Measurements from ENCODE around the gene NINJ1. TPM values are rescaled to one million over a fixed set of nuclear protein-coding genes. Genes with fewer than 3 reads are reported as not detected.
"Not testable (repeated sequence)": the region's sequence is repeated elsewhere in the genome, so short reads cannot be mapped to it uniquely, and the experiment has no call there.

Gene NINJ1
- total RNA-seq, 1 donor from 2014 or later: 46.6 TPM

GRCh38 chr9:93148721-93149120 is 14.7 kb upstream of the NINJ1 start:
- no peaks in the 10 kb centered on the region for H3K36me3 ChIP-seq
- ATAC-seq: no peak

GRCh38 chr9:93147632-93148031 is 13.6 kb upstream of the NINJ1 start:
- no peak for TF ChIP-seq CTCF (IDR thresholded peaks at IDR 0.05)
- no peak for DNase-seq
- ATAC-seq: no peak
- peaks cover 7% of the 10 kb centered on the region for H3K4me1 ChIP-seq
- intact Hi-C loops (cut with DNase I): no loop called here
- no peak overlapping the region for H3K27ac ChIP-seq
- H3K9me3 ChIP-seq: no peaks in the 10 kb centered on the region
- no peaks in the 10 kb centered on the region for H3K27me3 ChIP-seq (ENCODE audit: low read depth)
- no peaks in the 10 kb centered on the region for H3K36me3 ChIP-seq
- no peak overlapping the region for H3K4me3 ChIP-seq

More at GRCh38 chr9:93148721-93149120, 14.7 kb upstream of the NINJ1 start:
- no peaks in the 10 kb centered on the region for H3K9me3 ChIP-seq
- H3K27me3 ChIP-seq (ENCODE audit: low read depth): no peaks in the 10 kb centered on the region
- no peak for TF ChIP-seq CTCF (IDR thresholded peaks at IDR 0.05)
- DNase-seq: no peak
- intact Hi-C loops (cut with DNase I): no loop called here
- peaks cover 7% of the 10 kb centered on the region for H3K4me1 ChIP-seq
- no peak overlapping the region for H3K4me3 ChIP-seq
- no peak overlapping the region for H3K27ac ChIP-seq

GRCh38 chr9:93146696-93147095 is 12.6 kb upstream of the NINJ1 start:
- H3K4me3 ChIP-seq; H3K4me1 ChIP-seq; intact Hi-C loops (cut with DNase I); H3K27ac ChIP-seq; H3K36me3 ChIP-seq; H3K27me3 ChIP-seq (ENCODE audit: low read depth); H3K9me3 ChIP-seq; ATAC-seq; DNase-seq: not testable (repeated sequence)

- Histone ChIP-seq H3K4me3 (no peak overlapping the region), H3K27ac (no peak overlapping the region), H3K27me3 (ENCODE audit: low read depth) (no peaks in the 10 kb centered on the region), H3K9me3 (no peaks in the 10 kb centered on the region), H3K4me1 (peaks cover 7% of the 10 kb centered on the region), H3K36me3 (no peaks in the 10 kb centered on the region)
- ATAC-seq (peak; percentile 40 to 54), DNase-seq (no peak)
- TF ChIP-seq CTCF (IDR thresholded peaks at IDR 0.05): no peak
- intact Hi-C loops (cut with DNase I): no loop called here
Observed at GRCh38 chr9:93143830-93144530, 9.9 kb upstream of the NINJ1 start.

- intact Hi-C loops (cut with DNase I): no loop called here
- Histone ChIP-seq H3K27me3 (ENCODE audit: low read depth) (no peaks in the 10 kb centered on the region), H3K36me3 (no peaks in the 10 kb centered on the region), H3K4me1 (peaks cover 7% of the 10 kb centered on the region), H3K4me3 (no peak overlapping the region), H3K9me3 (no peaks in the 10 kb centered on the region), H3K27ac (no peak overlapping the region)
- ATAC-seq: no peak
- no peak for TF ChIP-seq CTCF (IDR thresholded peaks at IDR 0.05)
- no peak for DNase-seq
Observed at GRCh38 chr9:93141771-93142483, 7.9 kb upstream of the NINJ1 start.
